ENCODE data around the gene PSMD11.
A peak's percentile ranks its signal among the peaks of the same experiment; 100 is the strongest.

Gene PSMD11

DNA sequence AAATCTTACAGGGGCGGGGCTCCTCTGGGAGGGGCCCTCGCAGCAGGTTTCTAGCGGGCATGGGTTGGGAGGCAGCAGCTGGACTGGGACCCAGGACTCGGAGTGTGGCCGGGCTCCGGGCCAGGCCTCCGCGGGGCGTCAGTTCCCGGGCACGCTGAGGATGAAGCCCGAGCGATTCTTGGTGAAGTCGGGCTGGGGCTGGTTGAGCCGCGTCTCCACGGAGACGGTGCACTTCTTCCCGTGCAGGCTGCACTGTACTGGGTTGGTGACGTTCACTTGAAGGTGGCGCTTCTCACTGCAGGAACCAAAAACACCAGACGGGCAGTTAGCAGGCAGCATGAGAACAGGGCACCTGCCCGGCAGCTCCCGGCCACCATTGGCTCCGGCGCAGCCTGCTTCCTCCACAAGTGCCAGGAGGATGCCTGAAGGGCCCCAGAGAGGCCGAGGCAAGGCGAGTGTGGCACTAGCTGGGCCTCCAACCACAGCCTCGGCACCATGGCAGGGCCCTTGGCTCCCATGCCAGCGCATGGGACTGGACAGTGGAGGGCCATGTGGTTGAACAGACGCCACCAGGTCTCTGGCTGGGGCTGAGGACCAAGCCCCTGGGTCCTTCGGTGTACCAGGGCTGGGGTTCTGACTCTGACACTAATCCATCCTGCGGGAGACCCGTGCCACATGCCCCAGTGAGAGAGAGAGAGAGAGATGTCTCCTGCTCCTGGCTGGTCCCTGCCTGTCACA, 50.5 kb downstream of the PSMD11 start:
- 0 out of 3 replicates have a peak, but pooled peaks have one; percentile 4 for ATAC-seq
- TF ChIP-seq BACH2 (CRISPR knock-in tag; IDR thresholded peaks at IDR 0.05; ENCODE audit: borderline replicate concordance) (no peak), OSR1 (CRISPR knock-in tag; IDR thresholded peaks at IDR 0.05) (no peak), SNAI2 (CRISPR knock-in tag; IDR thresholded peaks at IDR 0.05) (no peak)

DNA sequence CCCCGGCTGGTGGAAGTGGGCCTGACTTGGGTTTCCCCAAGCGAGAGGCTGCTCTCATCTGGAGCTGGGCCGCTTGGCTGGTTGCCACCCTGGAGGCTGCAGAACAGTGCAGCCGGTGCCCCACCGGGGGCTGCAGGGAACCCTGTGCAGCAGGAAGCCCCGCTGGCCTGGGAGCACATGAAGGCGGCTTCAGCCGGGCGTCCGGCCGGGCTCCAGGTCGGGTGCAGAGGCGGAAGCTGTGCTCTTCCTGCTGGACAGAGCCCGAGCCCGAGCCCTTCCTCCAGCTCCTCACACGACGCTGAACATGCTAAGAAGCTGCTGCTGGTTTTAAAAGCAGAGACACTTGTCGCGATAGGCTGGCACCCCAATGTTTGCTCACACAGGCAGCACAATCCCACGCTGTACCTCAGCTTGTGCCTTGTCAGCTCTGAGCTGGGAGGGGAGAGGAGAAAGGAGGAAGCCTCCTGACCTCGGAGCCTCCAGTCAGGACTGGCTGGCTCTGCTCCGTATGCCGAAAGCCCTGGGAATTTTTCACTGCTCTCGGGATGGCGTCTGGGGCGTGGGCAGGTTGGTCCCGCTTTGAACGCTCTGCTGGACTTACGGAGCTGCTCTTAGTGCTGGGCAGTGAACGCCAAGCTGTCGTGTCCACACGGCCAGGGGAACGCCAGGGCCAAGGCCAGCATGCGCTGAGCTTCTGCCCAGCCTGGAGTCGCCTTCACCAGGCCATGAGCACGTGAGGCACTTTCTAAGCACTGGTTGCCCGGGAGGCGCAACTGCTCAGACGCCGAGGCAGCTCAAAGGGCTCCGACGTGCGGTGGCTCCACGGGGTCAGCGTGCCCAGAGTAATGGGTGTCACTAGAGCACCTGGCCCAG, 51.3 kb downstream of the PSMD11 start:
- TF ChIP-seq SNAI2 (CRISPR knock-in tag; IDR thresholded peaks at IDR 0.05) (no peak), CSDC2 (CRISPR knock-in tag; IDR thresholded peaks at IDR 0.05) (no peak), ISL1 (CRISPR knock-in tag; IDR thresholded peaks at IDR 0.05) (no peak), ESRRG (CRISPR knock-in tag; IDR thresholded peaks at IDR 0.05) (no peak), BACH2 (CRISPR knock-in tag; IDR thresholded peaks at IDR 0.05; ENCODE audit: borderline replicate concordance) (no peak), ZNF70 (CRISPR knock-in tag; IDR thresholded peaks at IDR 0.05) (no peak), ZNF8 (CRISPR knock-in tag; IDR thresholded peaks at IDR 0.05) (no peak), TCF4 (CRISPR knock-in tag; IDR thresholded peaks at IDR 0.05; ENCODE audit: borderline replicate concordance) (no peak), PPARA (CRISPR knock-in tag; IDR thresholded peaks at IDR 0.05; ENCODE audit: borderline replicate concordance) (no peak)
- TF ChIP-seq, protein P1, sequence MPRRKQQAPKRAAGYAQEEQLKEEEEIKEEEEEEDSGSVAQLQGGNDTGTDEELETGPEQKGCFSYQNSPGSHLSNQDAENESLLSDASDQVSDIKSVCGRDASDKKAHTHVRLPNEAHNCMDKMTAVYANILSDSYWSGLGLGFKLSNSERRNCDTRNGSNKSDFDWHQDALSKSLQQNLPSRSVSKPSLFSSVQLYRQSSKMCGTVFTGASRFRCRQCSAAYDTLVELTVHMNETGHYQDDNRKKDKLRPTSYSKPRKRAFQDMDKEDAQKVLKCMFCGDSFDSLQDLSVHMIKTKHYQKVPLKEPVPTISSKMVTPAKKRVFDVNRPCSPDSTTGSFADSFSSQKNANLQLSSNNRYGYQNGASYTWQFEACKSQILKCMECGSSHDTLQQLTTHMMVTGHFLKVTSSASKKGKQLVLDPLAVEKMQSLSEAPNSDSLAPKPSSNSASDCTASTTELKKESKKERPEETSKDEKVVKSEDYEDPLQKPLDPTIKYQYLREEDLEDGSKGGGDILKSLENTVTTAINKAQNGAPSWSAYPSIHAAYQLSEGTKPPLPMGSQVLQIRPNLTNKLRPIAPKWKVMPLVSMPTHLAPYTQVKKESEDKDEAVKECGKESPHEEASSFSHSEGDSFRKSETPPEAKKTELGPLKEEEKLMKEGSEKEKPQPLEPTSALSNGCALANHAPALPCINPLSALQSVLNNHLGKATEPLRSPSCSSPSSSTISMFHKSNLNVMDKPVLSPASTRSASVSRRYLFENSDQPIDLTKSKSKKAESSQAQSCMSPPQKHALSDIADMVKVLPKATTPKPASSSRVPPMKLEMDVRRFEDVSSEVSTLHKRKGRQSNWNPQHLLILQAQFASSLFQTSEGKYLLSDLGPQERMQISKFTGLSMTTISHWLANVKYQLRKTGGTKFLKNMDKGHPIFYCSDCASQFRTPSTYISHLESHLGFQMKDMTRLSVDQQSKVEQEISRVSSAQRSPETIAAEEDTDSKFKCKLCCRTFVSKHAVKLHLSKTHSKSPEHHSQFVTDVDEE (CRISPR knock-in tag; IDR thresholded peaks at IDR 0.05) = no peak
- TF ChIP-seq, protein P2, sequence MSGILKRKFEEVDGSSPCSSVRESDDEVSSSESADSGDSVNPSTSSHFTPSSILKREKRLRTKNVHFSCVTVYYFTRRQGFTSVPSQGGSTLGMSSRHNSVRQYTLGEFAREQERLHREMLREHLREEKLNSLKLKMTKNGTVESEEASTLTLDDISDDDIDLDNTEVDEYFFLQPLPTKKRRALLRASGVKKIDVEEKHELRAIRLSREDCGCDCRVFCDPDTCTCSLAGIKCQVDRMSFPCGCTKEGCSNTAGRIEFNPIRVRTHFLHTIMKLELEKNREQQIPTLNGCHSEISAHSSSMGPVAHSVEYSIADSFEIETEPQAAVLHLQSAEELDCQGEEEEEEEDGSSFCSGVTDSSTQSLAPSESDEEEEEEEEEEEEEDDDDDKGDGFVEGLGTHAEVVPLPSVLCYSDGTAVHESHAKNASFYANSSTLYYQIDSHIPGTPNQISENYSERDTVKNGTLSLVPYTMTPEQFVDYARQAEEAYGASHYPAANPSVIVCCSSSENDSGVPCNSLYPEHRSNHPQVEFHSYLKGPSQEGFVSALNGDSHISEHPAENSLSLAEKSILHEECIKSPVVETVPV (CRISPR knock-in tag; IDR thresholded peaks at IDR 0.05) = no peak
- peak; percentile 48 for ATAC-seq

DNA sequence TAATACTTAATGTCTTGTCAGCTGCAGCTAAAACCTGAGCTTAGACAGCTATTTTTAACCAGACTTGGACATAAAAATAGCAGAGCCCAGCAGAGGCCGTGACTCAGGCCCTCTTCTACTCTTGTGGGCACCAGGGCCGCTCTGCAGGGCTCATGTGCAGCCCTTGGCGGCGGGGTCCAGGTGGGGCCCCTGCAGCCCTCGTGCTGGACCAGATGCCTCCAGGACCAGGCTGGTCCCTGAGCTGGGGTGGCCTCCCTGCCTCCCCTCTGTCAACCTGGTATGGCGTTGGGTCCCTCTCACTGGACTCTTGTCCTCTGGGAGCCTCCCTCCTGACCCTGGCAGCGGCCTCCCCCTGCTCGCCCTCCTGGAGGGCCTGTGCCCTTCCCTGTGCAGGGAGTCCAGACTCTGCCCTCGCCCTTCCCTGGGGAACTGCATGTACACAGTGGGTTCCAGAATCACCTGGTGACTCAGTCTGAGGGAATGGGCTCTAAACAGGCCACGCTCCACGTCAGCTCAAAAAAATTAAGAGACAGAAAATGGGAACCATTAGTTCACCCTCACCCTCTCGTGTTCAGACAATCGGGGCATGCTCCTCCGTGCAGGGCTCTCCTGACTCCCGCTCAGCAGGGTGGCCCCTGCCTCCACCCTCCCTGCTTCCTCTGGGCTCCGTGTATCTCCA, 52.2 kb downstream of the PSMD11 start:
- ATAC-seq = peak; percentile 73
- TF ChIP-seq ZFP30 (CRISPR knock-in tag; IDR thresholded peaks at IDR 0.05) (no peak), ISL1 (CRISPR knock-in tag; IDR thresholded peaks at IDR 0.05) (no peak), RARB (CRISPR knock-in tag; IDR thresholded peaks at IDR 0.05) (no peak), ZNF565 (CRISPR knock-in tag; conservative IDR thresholded peaks at IDR 0.05; ENCODE audit: low read depth) (no peak), ARNTL (CRISPR knock-in tag; IDR thresholded peaks at IDR 0.05; ENCODE audit: borderline replicate concordance, low read depth) (no peak), ZNF8 (CRISPR knock-in tag; IDR thresholded peaks at IDR 0.05) (no peak), ZFP3 (CRISPR knock-in tag; IDR thresholded peaks at IDR 0.05) (no peak), PPARA (CRISPR knock-in tag; IDR thresholded peaks at IDR 0.05; ENCODE audit: borderline replicate concordance) (no peak), TCF4 (CRISPR knock-in tag; IDR thresholded peaks at IDR 0.05; ENCODE audit: borderline replicate concordance) (no peak), ESRRG (CRISPR knock-in tag; IDR thresholded peaks at IDR 0.05) (no peak), OSR1 (CRISPR knock-in tag; IDR thresholded peaks at IDR 0.05) (no peak), TOX (CRISPR knock-in tag; IDR thresholded peaks at IDR 0.05; ENCODE audit: borderline replicate concordance) (no peak)
- TF ChIP-seq, protein P2 (CRISPR knock-in tag; IDR thresholded peaks at IDR 0.05) = no peak
- TF ChIP-seq, protein P3, sequence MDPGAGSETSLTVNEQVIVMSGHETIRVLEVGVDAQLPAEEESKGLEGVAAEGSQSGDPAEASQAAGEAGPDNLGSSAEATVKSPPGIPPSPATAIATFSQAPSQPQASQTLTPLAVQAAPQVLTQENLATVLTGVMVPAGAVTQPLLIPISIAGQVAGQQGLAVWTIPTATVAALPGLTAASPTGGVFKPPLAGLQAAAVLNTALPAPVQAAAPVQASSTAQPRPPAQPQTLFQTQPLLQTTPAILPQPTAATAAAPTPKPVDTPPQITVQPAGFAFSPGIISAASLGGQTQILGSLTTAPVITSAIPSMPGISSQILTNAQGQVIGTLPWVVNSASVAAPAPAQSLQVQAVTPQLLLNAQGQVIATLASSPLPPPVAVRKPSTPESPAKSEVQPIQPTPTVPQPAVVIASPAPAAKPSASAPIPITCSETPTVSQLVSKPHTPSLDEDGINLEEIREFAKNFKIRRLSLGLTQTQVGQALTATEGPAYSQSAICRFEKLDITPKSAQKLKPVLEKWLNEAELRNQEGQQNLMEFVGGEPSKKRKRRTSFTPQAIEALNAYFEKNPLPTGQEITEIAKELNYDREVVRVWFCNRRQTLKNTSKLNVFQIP (CRISPR knock-in tag; IDR thresholded peaks at IDR 0.05; ENCODE audit: borderline replicate concordance, low read depth) = no peak
- TF ChIP-seq, protein P4, sequence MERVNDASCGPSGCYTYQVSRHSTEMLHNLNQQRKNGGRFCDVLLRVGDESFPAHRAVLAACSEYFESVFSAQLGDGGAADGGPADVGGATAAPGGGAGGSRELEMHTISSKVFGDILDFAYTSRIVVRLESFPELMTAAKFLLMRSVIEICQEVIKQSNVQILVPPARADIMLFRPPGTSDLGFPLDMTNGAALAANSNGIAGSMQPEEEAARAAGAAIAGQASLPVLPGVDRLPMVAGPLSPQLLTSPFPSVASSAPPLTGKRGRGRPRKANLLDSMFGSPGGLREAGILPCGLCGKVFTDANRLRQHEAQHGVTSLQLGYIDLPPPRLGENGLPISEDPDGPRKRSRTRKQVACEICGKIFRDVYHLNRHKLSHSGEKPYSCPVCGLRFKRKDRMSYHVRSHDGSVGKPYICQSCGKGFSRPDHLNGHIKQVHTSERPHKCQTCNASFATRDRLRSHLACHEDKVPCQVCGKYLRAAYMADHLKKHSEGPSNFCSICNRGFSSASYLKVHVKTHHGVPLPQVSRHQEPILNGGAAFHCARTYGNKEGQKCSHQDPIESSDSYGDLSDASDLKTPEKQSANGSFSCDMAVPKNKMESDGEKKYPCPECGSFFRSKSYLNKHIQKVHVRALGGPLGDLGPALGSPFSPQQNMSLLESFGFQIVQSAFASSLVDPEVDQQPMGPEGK (CRISPR knock-in tag; IDR thresholded peaks at IDR 0.05; ENCODE audit: borderline replicate concordance) = no peak
- TF ChIP-seq, protein P5, sequence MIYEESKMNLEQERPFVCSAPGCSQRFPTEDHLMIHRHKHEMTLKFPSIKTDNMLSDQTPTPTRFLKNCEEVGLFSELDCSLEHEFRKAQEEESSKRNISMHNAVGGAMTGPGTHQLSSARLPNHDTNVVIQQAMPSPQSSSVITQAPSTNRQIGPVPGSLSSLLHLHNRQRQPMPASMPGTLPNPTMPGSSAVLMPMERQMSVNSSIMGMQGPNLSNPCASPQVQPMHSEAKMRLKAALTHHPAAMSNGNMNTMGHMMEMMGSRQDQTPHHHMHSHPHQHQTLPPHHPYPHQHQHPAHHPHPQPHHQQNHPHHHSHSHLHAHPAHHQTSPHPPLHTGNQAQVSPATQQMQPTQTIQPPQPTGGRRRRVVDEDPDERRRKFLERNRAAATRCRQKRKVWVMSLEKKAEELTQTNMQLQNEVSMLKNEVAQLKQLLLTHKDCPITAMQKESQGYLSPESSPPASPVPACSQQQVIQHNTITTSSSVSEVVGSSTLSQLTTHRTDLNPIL (CRISPR knock-in tag; IDR thresholded peaks at IDR 0.05; ENCODE audit: low read depth) = no peak
